Measurements from ENCODE around the gene CTNNA3. TPM values are rescaled to one million over a fixed set of nuclear protein-coding genes. Genes with fewer than 3 reads are reported as not detected.

CTNNA3 gene
- total RNA-seq, 1 donor from 2014 or later: 159 TPM

DNA sequence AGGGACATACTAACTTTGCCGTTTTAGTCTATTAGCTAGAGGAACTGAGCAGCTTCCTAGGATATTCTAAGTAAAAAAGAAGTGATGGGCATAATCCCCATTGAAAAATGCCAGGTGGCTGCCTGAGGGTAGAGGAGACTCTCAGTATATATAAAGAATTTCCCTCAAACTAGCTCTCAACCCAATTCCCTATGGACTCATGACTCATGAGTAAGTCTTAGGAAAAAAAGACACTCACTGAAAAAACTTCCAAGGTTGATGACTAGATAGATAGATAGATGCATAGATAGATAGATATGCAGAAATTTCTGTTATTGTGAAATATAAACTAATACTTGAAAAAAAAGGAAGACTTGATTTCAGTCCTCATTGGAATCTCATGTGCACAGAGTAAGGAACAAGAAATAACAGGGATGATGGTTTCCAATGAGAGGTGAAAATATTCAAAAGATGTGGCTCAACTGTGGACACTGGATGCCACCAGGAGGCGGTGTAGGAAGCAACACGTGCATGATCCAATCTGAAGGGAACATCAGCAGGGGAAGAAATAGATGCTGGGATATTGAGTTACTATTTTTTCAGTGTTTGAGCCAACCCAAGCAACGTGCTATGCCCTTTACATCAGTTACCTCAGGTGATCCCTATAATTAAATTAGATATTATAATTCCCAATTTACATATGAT, 1481.1 kb downstream of the CTNNA3 start:
- Histone ChIP-seq H3K36me3 (no peaks in the 10 kb centered on the region), H3K4me1 (no peaks in the 10 kb centered on the region), H3K9me3 (replicated peaks) (no peaks in the 10 kb centered on the region), H3K27ac (replicated peaks) (no peak overlapping the region), H3K27me3 (ENCODE audit: low read depth) (no peaks in the 10 kb centered on the region), H3K4me3 (no peak overlapping the region)
- intact Hi-C loops (cut with micrococcal nuclease): no loop called here
- no peak for DNase-seq
- TF ChIP-seq, protein P1, sequence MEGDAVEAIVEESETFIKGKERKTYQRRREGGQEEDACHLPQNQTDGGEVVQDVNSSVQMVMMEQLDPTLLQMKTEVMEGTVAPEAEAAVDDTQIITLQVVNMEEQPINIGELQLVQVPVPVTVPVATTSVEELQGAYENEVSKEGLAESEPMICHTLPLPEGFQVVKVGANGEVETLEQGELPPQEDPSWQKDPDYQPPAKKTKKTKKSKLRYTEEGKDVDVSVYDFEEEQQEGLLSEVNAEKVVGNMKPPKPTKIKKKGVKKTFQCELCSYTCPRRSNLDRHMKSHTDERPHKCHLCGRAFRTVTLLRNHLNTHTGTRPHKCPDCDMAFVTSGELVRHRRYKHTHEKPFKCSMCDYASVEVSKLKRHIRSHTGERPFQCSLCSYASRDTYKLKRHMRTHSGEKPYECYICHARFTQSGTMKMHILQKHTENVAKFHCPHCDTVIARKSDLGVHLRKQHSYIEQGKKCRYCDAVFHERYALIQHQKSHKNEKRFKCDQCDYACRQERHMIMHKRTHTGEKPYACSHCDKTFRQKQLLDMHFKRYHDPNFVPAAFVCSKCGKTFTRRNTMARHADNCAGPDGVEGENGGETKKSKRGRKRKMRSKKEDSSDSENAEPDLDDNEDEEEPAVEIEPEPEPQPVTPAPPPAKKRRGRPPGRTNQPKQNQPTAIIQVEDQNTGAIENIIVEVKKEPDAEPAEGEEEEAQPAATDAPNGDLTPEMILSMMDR (IDR thresholded peaks at IDR 0.05; ENCODE audit: borderline replicate concordance): peak; percentile 13

DNA sequence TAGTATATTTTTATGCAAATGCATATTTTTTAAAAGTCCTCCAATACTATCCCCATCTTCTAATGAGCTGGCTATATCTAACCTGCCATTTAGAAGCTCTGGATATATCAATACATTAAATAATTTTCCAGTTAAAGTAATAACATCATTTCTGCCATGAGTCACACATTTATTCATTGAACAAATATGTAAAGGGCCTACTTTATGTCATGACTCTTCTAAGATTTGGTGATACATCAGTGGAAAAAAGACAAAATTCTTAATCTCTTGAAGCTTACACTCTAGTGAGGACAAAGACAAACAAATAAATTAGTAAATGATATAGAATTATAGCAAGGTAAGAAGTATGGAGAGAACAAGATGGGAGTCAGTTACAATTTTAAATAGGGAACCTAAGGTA, 1487.0 kb downstream of the CTNNA3 start:
- TF ChIP-seq, protein P1 (IDR thresholded peaks at IDR 0.05; ENCODE audit: borderline replicate concordance): no peak
- Histone ChIP-seq H3K4me1 (no peaks in the 10 kb centered on the region), H3K4me3 (no peak overlapping the region), H3K36me3 (no peaks in the 10 kb centered on the region), H3K27ac (replicated peaks) (no peak overlapping the region), H3K9me3 (replicated peaks) (no peaks in the 10 kb centered on the region), H3K27me3 (ENCODE audit: low read depth) (no peaks in the 10 kb centered on the region)
- DNase-seq: no peak
- intact Hi-C loops (cut with micrococcal nuclease): no loop called here

DNA sequence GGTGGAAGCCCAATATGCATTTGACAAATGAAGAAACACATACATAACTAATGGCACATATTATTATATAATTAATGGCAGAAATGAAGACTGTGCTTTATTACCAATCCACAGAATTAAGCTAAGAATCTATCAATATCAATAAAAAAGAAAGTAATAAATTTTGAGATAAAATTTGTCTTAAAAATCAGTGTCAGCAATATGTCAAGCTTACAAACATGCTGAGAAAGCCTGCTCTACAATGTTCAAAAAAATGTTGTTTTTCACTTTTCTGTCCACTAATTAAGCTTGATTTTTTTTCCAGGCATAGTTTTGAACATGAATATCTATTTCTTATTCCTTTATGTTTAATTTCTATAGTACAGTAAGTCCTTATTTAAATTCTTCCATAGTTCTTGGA, 1491.2 kb downstream of the CTNNA3 start:
- H3K27me3 ChIP-seq (ENCODE audit: low read depth): no peaks in the 10 kb centered on the region
- no peak overlapping the region for H3K27ac ChIP-seq (replicated peaks)
- TF ChIP-seq, protein P1 (IDR thresholded peaks at IDR 0.05; ENCODE audit: borderline replicate concordance): no peak
- H3K9me3 ChIP-seq (replicated peaks): no peaks in the 10 kb centered on the region
- intact Hi-C loops (cut with micrococcal nuclease): no loop called here
- no peaks in the 10 kb centered on the region for H3K36me3 ChIP-seq
- H3K4me3 ChIP-seq: no peak overlapping the region
- no peaks in the 10 kb centered on the region for H3K4me1 ChIP-seq
- DNase-seq: no peak

DNA sequence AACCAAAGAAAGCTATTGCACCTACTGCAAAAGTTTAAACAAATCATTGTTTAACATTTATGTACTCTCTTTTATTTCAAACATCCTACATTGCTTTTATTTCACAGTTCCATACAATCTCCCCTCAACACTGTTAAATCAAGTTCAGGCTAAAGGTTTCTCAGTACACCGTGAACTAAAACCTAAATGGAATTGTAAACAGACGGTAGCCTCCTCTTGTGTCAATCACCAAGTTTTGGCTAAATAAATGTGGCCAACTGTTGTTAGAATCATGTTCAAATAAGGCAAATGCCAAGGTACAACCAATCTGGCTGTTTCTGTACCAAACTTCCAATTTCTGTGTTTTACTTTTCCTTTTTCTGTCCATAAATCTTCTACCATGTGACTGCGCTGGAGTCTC, 1493.9 kb downstream of the CTNNA3 start:
- H3K27ac ChIP-seq (replicated peaks): no peak overlapping the region
- no peaks in the 10 kb centered on the region for H3K4me1 ChIP-seq
- no peak for DNase-seq
- H3K36me3 ChIP-seq: no peaks in the 10 kb centered on the region
- intact Hi-C loops (cut with micrococcal nuclease): no loop called here
- H3K4me3 ChIP-seq: no peak overlapping the region
- no peaks in the 10 kb centered on the region for H3K9me3 ChIP-seq (replicated peaks)
- H3K27me3 ChIP-seq (ENCODE audit: low read depth): no peaks in the 10 kb centered on the region
- TF ChIP-seq, protein P1 (IDR thresholded peaks at IDR 0.05; ENCODE audit: borderline replicate concordance): no peak

DNA sequence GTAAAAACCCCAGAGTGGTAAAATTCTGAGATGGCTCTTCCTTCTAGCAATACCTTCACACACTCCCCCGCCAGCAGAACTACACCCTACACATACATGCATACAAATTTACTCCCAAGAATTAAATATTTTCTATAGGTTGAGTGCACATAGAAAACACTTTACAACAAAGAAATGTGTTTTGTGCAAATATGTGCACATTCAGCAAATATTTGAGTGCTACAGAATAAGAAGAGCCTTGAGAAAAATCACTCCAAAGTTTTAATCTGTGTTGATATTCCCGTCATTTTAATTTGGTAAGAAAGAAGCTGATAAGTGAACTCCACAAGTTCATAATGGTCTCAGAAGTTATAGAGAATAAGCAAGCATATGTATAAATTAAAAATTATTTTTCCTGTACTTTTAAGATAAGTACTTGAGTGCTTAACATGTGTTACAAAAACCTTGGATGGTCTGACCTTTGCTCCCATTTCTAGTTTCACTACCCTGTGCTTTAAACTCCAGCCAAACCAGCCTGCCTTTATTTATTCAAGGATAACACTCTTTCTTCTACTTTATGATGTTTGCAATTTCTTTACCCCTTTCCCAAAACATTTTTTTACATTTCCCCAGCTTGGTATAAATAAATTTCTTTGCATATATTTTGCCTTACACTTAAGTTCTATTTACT, 1503.7 kb downstream of the CTNNA3 start:
- Histone ChIP-seq H3K27ac (replicated peaks) (no peak overlapping the region), H3K27me3 (ENCODE audit: low read depth) (no peaks in the 10 kb centered on the region), H3K9me3 (replicated peaks) (no peaks in the 10 kb centered on the region), H3K4me1 (peaks cover 6% of the 10 kb centered on the region), H3K4me3 (no peak overlapping the region), H3K36me3 (no peaks in the 10 kb centered on the region)
- TF ChIP-seq, protein P1 (IDR thresholded peaks at IDR 0.05; ENCODE audit: borderline replicate concordance): no peak
- intact Hi-C loops (cut with micrococcal nuclease): no loop called here
- DNase-seq: no peak
